OCI-LY7 (cell line): ENCODE data around the gene NFKB2. TPM values are rescaled to one million over a fixed set of nuclear protein-coding genes. Genes with fewer than 3 reads are reported as not detected.
A peak's percentile ranks its signal among the peaks of the same experiment; 100 is the strongest.

Source experiments
- BruUV-seq: library from RNA; stranded (reverse); fragments of 400-500 nt; replicated peaks from 2 replicates; lab custom pipeline; 2021; lab: Mats Ljungman, UMichigan
- CTCF ChIA-PET: fragments of 300-600 bp; sonication (Branson Sonifier 250); formaldehyde crosslinking; loops from one replicate; lab custom pipeline; 2022; ENCODE audit warnings: antibody characterized with exemption; ENCODE audit not compliant: unreplicated experiment; lab: Charles Lee
- POLR2A ChIA-PET: fragments of 300-600 bp; sonication (Branson Sonifier 250); formaldehyde crosslinking; loops from one replicate; lab custom pipeline; 2022; ENCODE audit warnings: antibody characterized with exemption; lab: Charles Lee
- DNase-seq: peaks from one replicate; pipeline ENCODE4 v3.0.0-alpha.2; 2015; ENCODE audit warnings: low spot score
- H2AFZ ChIP-seq: fragments of 200-600 bp; sonication (generic), shearing (Covaris generic); 2 replicates; pipeline ENCODE4 v1.6.1; 2014; ENCODE audit warnings: mild to moderate bottlenecking, antibody characterized with exemption, low read length, moderate library complexity
- H3K27ac ChIP-seq: fragments of 200-600 bp; sonication (generic); 2 replicates; pipeline ENCODE4 v1.5.1; 2014; ENCODE audit warnings: mixed run types, low read depth, mild to moderate bottlenecking, moderate library complexity, low read length, inconsistent platforms; ENCODE audit not compliant: poor library complexity, severe bottlenecking
- H3K36me3 ChIP-seq: fragments of 200-600 bp; sonication (generic); 2 replicates; pipeline ENCODE4 v1.6.1; 2014; ENCODE audit warnings: mild to moderate bottlenecking, antibody characterized with exemption, low read length, moderate library complexity, mixed read lengths; ENCODE audit not compliant: insufficient read depth
- H3K4me1 ChIP-seq: fragments of 200-600 bp; sonication (generic); 2 replicates; pipeline ENCODE4 v1.5.1; 2014; ENCODE audit warnings: mild to moderate bottlenecking, low read length; ENCODE audit not compliant: insufficient read depth, poor library complexity, severe bottlenecking
- H3K4me2 ChIP-seq: fragments of 200-600 bp; sonication (generic); 2 replicates; pipeline ENCODE4 v1.6.1; 2014; ENCODE audit warnings: mild to moderate bottlenecking, low read length
- H3K4me3 ChIP-seq: fragments of 200-600 bp; sonication (generic); 2 replicates; pipeline ENCODE4 v1.5.1; 2014; ENCODE audit warnings: mild to moderate bottlenecking, low read depth, low read length; ENCODE audit not compliant: poor library complexity, severe bottlenecking
- H3K79me2 ChIP-seq: fragments of 200-600 bp; sonication (generic); 2 replicates; pipeline ENCODE4 v1.6.1; 2016; ENCODE audit warnings: low read depth, mild to moderate bottlenecking, low read length, moderate library complexity, mixed read lengths; ENCODE audit not compliant: insufficient read depth
- H3K9me2 ChIP-seq: fragments of 200-600 bp; sonication (generic); 2 replicates; pipeline ENCODE4 v1.6.1; 2016; ENCODE audit warnings: mild to moderate bottlenecking, low read length, mixed read lengths; ENCODE audit not compliant: insufficient read depth
- H3K9me3 ChIP-seq: fragments of 200-600 bp; sonication (generic); 2 replicates; pipeline ENCODE4 v1.6.1; 2014; ENCODE audit warnings: mild to moderate bottlenecking, mixed run types, low read length, mixed read lengths
- H4K20me1 ChIP-seq: fragments of 200-600 bp; sonication (generic); 2 replicates; pipeline ENCODE4 v1.6.1; 2014; ENCODE audit warnings: mild to moderate bottlenecking, antibody characterized with exemption, low read length, moderate library complexity, mixed read lengths; ENCODE audit not compliant: insufficient read depth
- CTCF ChIP-seq: fragments of 200-600 bp; sonication (generic); conservative IDR thresholded peaks from 2 replicates; pipeline ENCODE4 v1.5.1; 2014; ENCODE audit warnings: mild to moderate bottlenecking, antibody characterized with exemption, low read length, moderate library complexity, mixed read lengths
- EZH2phosphoT487 ChIP-seq: fragments of 200-600 bp; sonication (generic); IDR thresholded peaks from 2 replicates; pipeline ENCODE4 v1.6.1; 2018; ENCODE audit warnings: low read depth, borderline replicate concordance, mild to moderate bottlenecking, mixed run types, antibody characterized with exemption, low read length, moderate library complexity, mixed read lengths
- intact Hi-C: fragments of 100-400 bp; cut with micrococcal nuclease; formaldehyde crosslinking; loops from one replicate; pipeline ENCODE4 v1.10.0; 2022; ENCODE audit not compliant: unreplicated experiment
- total RNA-seq, 2 experiments: library from RNA; depleted of rRNA in 1 of 2; stranded (reverse); fragments of >200 nt in 1 of 2; shearing (Covaris generic) in 1 of 2; gene quantifications; 2 replicates each; pipeline ENCODE4 v1.2.3, GENCODE V29; 2014 to 2022

The NFKB2 gene
- total RNA-seq, 2 experiments from 2014 or later = 47.1 to 67.3 TPM

GRCh38 chr10:102419269-102420180 lies 24.0 kb downstream of the NFKB2 start:
- Histone ChIP-seq H3K9me2 (no peaks in the 10 kb centered on the region), H3K9me3 (no peaks in the 10 kb centered on the region), H3K4me2 (peak overlapping the region; percentile 96), H3K79me2 (peaks cover 6% of the 10 kb centered on the region; the same call in 1 of the 2 replicates), H3K4me3 (peak overlapping the region; percentile 79), H2AFZ (peak overlapping the region; percentile 80; the same call in 1 of the 2 replicates), H3K4me1 (peaks cover 46% of the 10 kb centered on the region), H3K27ac (peak overlapping the region; percentile 82), H4K20me1 (no peaks in the 10 kb centered on the region), H3K36me3 (peaks cover 11% of the 10 kb centered on the region; the same call in 1 of the 2 replicates)
- POLR2A ChIA-PET = interaction anchor here (0.9 to 1.8 kb wide), 8 partner anchors 12 to 85 kb away, joined by 3 to 11 read pairs (median 6); partner anchors contain the start of genes C10orf95 and CUEDC2
- CTCF ChIA-PET = interaction anchor here (0.9 to 1.2 kb wide), 2 partner anchors 13 to 20 kb away, joined by 3 to 5 read pairs; partner anchors contain the start of gene CUEDC2
- peak; percentile 60 for DNase-seq
- no peak for TF ChIP-seq EZH2phosphoT487
- TF ChIP-seq CTCF = no peak
- no TSS peak for BruUV-seq
- intact Hi-C loops = loop anchor here (2.0 to 5.0 kb wide), 3 partner anchors 59 to 163 kb away; partner anchors contain the start of genes ACTR1A and SUFU

GRCh38 chr10:102420181-102420713 lies 24.7 kb downstream of the NFKB2 start:
- intact Hi-C loops = loop anchor here (2.0 to 5.0 kb wide), 3 partner anchors 59 to 162 kb away; partner anchors contain the start of genes ACTR1A and SUFU
- TSS peak; percentile 69 for BruUV-seq

More at GRCh38 chr10:102420181-102420713, 24.7 kb downstream of the NFKB2 start:
- ChIA-PET CTCF (interaction anchor here (0.9 to 1.2 kb wide), 2 partner anchors 12 to 21 kb away, joined by 3 to 5 read pairs; partner anchors contain the start of gene CUEDC2), POLR2A (interaction anchor here (0.9 to 1.8 kb wide), 10 partner anchors 10 to 92 kb away, joined by 3 to 11 read pairs (median 4); partner anchors contain the start of genes C10orf95 and CUEDC2)
- H3K27ac ChIP-seq = peak overlapping the region; percentile 82
- peaks cover 11% of the 10 kb centered on the region; the same call in 1 of the 2 replicates for H3K36me3 ChIP-seq
- H3K79me2 ChIP-seq = peaks cover 6% of the 10 kb centered on the region; the same call in 1 of the 2 replicates
- no peaks in the 10 kb centered on the region for H3K9me3 ChIP-seq
- peaks cover 46% of the 10 kb centered on the region for H3K4me1 ChIP-seq
- H3K4me3 ChIP-seq = peak overlapping the region; percentile 79
- H2AFZ ChIP-seq = peak overlapping the region; percentile 80
- H4K20me1 ChIP-seq = no peaks in the 10 kb centered on the region
- no peak for TF ChIP-seq EZH2phosphoT487
- TF ChIP-seq CTCF = peak; percentile 40
- peak overlapping the region; percentile 96 for H3K4me2 ChIP-seq
- H3K9me2 ChIP-seq = no peaks in the 10 kb centered on the region
- no peak for DNase-seq
